ENCODE data around the gene NUDT14.

Gene NUDT14

DNA sequence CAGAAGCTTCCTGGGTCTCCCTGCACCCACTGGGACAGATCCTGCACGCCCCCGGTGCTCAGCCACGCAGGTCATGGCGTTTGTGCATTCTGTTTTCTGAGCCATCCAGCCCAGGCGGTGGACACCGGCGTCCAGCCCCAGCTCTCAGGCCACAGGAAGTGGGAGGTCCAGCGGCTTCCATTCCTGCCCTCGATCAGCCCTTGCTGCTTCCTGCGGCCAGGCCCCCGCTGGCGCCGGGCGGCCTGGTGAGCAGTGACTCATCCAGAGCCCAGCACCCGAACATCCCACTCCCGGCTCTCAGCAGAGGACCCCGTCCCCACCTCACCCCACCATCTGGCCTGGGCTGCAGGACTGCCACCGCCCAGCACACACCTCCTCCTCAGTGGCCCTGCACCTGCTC lies 18.0 kb upstream of the NUDT14 start:
- Histone ChIP-seq H3K4me2 (ENCODE audit: insufficient read depth, low read length) (no peak overlapping the region), H3K27me3 (ENCODE audit: insufficient read depth, low read length, poor library complexity) (peaks cover 29% of the 10 kb centered on the region), H3K27ac (ENCODE audit: low read length) (no peak overlapping the region), H3K4me1 (ENCODE audit: insufficient read depth, low read length) (peaks cover 4% of the 10 kb centered on the region; the same call in 1 of the 2 replicates), H4K20me1 (ENCODE audit: insufficient read depth, low read length) (peaks cover 23% of the 10 kb centered on the region), H3K4me3 (ENCODE audit: low read depth in 1 of 2, low read length in 2 of 2) (no peak overlapping the region), H3K9me3 (ENCODE audit: insufficient read depth, low read length, severe bottlenecking) (no peaks in the 10 kb centered on the region), H3K36me3 (ENCODE audit: insufficient read depth, low read length) (no peaks in the 10 kb centered on the region), H3K79me2 (ENCODE audit: insufficient read depth, low read length) (no peaks in the 10 kb centered on the region), H3K9ac (ENCODE audit: low read depth, low read length) (no peak overlapping the region), H2AFZ (ENCODE audit: low read depth, low read length) (no peak overlapping the region)
- ATAC-seq (ENCODE audit: insufficient read depth, low read depth) (no peak), DNase-seq (no peak)
- TF ChIP-seq EZH2 (IDR thresholded peaks at IDR 0.05; ENCODE audit: borderline replicate concordance, low read depth, low read length, severe bottlenecking) (no peak), CTCF (IDR thresholded peaks at IDR 0.05; ENCODE audit: borderline replicate concordance, extremely low read depth, low read length, poor library complexity, severe bottlenecking) (no peak)

- no peak overlapping the region for H3K27ac ChIP-seq (ENCODE audit: low read length)
- ATAC-seq (ENCODE audit: insufficient read depth, low read depth) = no peak
- H3K4me2 ChIP-seq (ENCODE audit: insufficient read depth, low read length) = no peak overlapping the region
- peaks cover 4% of the 10 kb centered on the region; the same call in 1 of the 2 replicates for H3K4me1 ChIP-seq (ENCODE audit: insufficient read depth, low read length)
- H4K20me1 ChIP-seq (ENCODE audit: insufficient read depth, low read length) = peaks cover 23% of the 10 kb centered on the region
- no peak overlapping the region for H3K4me3 ChIP-seq (ENCODE audit: low read depth in 1 of 2, low read length in 2 of 2)
- H3K27me3 ChIP-seq (ENCODE audit: insufficient read depth, low read length, poor library complexity) = peaks cover 29% of the 10 kb centered on the region
- TF ChIP-seq CTCF (IDR thresholded peaks at IDR 0.05; ENCODE audit: borderline replicate concordance, extremely low read depth, low read length, poor library complexity, severe bottlenecking) (no peak), EZH2 (IDR thresholded peaks at IDR 0.05; ENCODE audit: borderline replicate concordance, low read depth, low read length, severe bottlenecking) (no peak)
- no peaks in the 10 kb centered on the region for H3K36me3 ChIP-seq (ENCODE audit: insufficient read depth, low read length)
- DNase-seq = no peak
- H3K79me2 ChIP-seq (ENCODE audit: insufficient read depth, low read length) = no peaks in the 10 kb centered on the region
- no peak overlapping the region for H3K9ac ChIP-seq (ENCODE audit: low read depth, low read length)
- no peak overlapping the region for H2AFZ ChIP-seq (ENCODE audit: low read depth, low read length)
- no peaks in the 10 kb centered on the region for H3K9me3 ChIP-seq (ENCODE audit: insufficient read depth, low read length, severe bottlenecking)
Measured at GRCh38 chr14:105198588-105198987, 17.5 kb upstream of the NUDT14 start.

DNA sequence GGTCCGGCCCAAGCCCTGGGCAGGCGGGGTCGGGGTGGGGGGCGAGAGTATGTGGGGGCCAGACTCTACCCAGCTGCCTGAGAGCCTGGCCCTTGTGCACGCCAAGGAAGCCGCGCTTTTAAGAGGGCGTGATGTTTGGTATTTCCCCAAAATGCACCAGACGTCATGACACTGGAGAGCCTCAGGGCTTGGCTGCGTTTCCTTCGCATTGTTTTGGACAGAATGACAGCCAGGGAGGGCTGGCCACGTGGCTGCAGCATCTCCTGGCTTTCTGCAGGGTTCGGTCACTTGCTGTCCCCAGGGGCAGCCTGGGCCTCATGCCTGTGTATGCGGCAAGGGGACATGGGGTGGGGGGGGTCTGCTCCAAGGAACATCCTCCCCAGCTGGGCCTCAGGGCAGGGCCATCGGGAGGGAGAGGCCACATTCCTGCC lies 16.1 kb upstream of the NUDT14 start:
- Histone ChIP-seq H3K4me1 (ENCODE audit: insufficient read depth, low read length) (peaks cover 4% of the 10 kb centered on the region; the same call in 1 of the 2 replicates), H3K4me2 (ENCODE audit: insufficient read depth, low read length) (no peak overlapping the region)

More for the DNA sequence above, 16.1 kb upstream of the NUDT14 start:
- no peak overlapping the region for H3K27ac ChIP-seq (ENCODE audit: low read length)
- DNase-seq (no peak), ATAC-seq (ENCODE audit: insufficient read depth, low read depth) (no peak)
- no peaks in the 10 kb centered on the region for H3K36me3 ChIP-seq (ENCODE audit: insufficient read depth, low read length)
- no peak overlapping the region for H2AFZ ChIP-seq (ENCODE audit: low read depth, low read length)
- no peaks in the 10 kb centered on the region for H3K79me2 ChIP-seq (ENCODE audit: insufficient read depth, low read length)
- H3K9ac ChIP-seq (ENCODE audit: low read depth, low read length) = no peak overlapping the region
- peaks cover 29% of the 10 kb centered on the region for H3K27me3 ChIP-seq (ENCODE audit: insufficient read depth, low read length, poor library complexity)
- no peaks in the 10 kb centered on the region for H3K9me3 ChIP-seq (ENCODE audit: insufficient read depth, low read length, severe bottlenecking)
- H4K20me1 ChIP-seq (ENCODE audit: insufficient read depth, low read length) = peaks cover 16% of the 10 kb centered on the region
- H3K4me3 ChIP-seq (ENCODE audit: low read depth in 1 of 2, low read length in 2 of 2) = no peak overlapping the region
- TF ChIP-seq EZH2 (IDR thresholded peaks at IDR 0.05; ENCODE audit: borderline replicate concordance, low read depth, low read length, severe bottlenecking) = no peak
- TF ChIP-seq CTCF (IDR thresholded peaks at IDR 0.05; ENCODE audit: borderline replicate concordance, extremely low read depth, low read length, poor library complexity, severe bottlenecking) = no peak
